IPS-18a (cell line): ENCODE measurements around the gene PDXK.

Experiments used
- H3K27ac ChIP-seq: one replicate; pipeline ENCODE4 v1.5.1; 2013; ENCODE audit warnings: low read length
- H3K27me3 ChIP-seq: one replicate; pipeline ENCODE4 v1.6.1; 2013; ENCODE audit warnings: mild to moderate bottlenecking, low read length; ENCODE audit not compliant: control insufficient read depth, insufficient read depth
- H3K36me3 ChIP-seq: one replicate; pipeline ENCODE4 v1.6.1; 2013; ENCODE audit warnings: low read depth, low read length; ENCODE audit not compliant: control insufficient read depth
- H3K4me1 ChIP-seq: one replicate; pipeline ENCODE4 v1.6.1; 2013; ENCODE audit warnings: low read depth, low read length; ENCODE audit not compliant: control insufficient read depth
- H3K4me3 ChIP-seq: one replicate; pipeline ENCODE4 v1.5.1; 2013; ENCODE audit warnings: low read length
- H3K9ac ChIP-seq: one replicate; pipeline ENCODE4 v1.6.1; 2013; ENCODE audit warnings: mild to moderate bottlenecking, low read length, moderate library complexity
- H3K9me3 ChIP-seq: one replicate; pipeline ENCODE4 v1.6.1; 2013; ENCODE audit warnings: low read depth, low read length; ENCODE audit not compliant: control insufficient read depth

Gene PDXK

GRCh38 chr21:43774163-43774562 is 55.2 kb downstream of the PDXK start:
- peaks cover 8% of the 10 kb centered on the region for H3K4me1 ChIP-seq
- peaks cover 13% of the 10 kb centered on the region for H3K36me3 ChIP-seq
- H3K9ac ChIP-seq = no peak overlapping the region
- H3K27me3 ChIP-seq = peaks cover 9% of the 10 kb centered on the region
- no peak overlapping the region for H3K27ac ChIP-seq
- no peak overlapping the region for H3K4me3 ChIP-seq
- H3K9me3 ChIP-seq = no peaks in the 10 kb centered on the region

GRCh38 chr21:43775190-43775589 is 56.3 kb downstream of the PDXK start:
- peaks cover 8% of the 10 kb centered on the region for H3K4me1 ChIP-seq
- no peaks in the 10 kb centered on the region for H3K9me3 ChIP-seq
- H3K36me3 ChIP-seq = peaks cover 13% of the 10 kb centered on the region
- H3K4me3 ChIP-seq = peak overlapping the region; percentile 83
- peaks cover 9% of the 10 kb centered on the region for H3K27me3 ChIP-seq
- H3K27ac ChIP-seq = no peak overlapping the region
- peak overlapping the region; percentile 66 for H3K9ac ChIP-seq

- Histone ChIP-seq H3K4me1 (peaks cover 8% of the 10 kb centered on the region), H3K27me3 (peaks cover 9% of the 10 kb centered on the region), H3K27ac (no peak within 1 kb of the TSS)
These were observed 57.0 kb downstream of the PDXK start, which contains the start of gene CSTB for GRCh38 chr21:43775795-43776430. TSS of gene CSTB (minus strand) at chr21:43776308. CDS start at chr21:43776269, 39 bp downstream.

DNA sequence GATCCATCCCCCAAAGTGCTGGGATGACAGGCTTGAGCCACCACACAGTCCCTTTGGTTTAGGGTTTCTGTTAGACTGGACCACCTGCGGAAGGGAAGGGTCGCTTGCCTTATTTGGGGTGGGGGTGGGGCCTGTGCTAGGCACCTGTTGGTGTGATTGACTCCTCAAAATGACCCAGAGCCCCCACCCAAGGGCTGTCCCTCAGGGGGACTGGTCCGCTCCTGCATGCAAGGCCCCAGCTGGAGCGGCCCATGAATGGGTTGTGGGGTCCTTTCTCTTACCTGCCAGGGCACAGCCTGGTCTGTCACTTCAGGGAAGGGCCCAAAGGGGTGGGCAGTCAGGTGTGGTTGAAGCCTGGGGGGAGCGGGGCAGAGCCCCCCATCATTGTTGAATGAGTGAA is 59.0 kb downstream of the PDXK start:
- Histone ChIP-seq H3K4me1 (peaks cover 4% of the 10 kb centered on the region), H3K27me3 (peaks cover 9% of the 10 kb centered on the region), H3K36me3 (peaks cover 12% of the 10 kb centered on the region), H3K27ac (no peak overlapping the region), H3K9ac (no peak overlapping the region), H3K4me3 (no peak overlapping the region), H3K9me3 (no peaks in the 10 kb centered on the region)

More at GRCh38 chr21:43775795-43776430, 57.0 kb downstream of the PDXK start, which contains the start of gene CSTB:
- Histone ChIP-seq H3K4me3 (peak within 1 kb of the TSS; percentile 83), H3K9me3 (no peaks in the 10 kb centered on the region), H3K36me3 (peaks cover 13% of the 10 kb centered on the region), H3K9ac (peak within 1 kb of the TSS; percentile 66)

- peaks cover 9% of the 10 kb centered on the region for H3K27me3 ChIP-seq
- no peak overlapping the region for H3K27ac ChIP-seq
- peaks cover 4% of the 10 kb centered on the region for H3K4me1 ChIP-seq
- H3K9me3 ChIP-seq = no peaks in the 10 kb centered on the region
- H3K4me3 ChIP-seq = no peak overlapping the region
- H3K36me3 ChIP-seq = peaks cover 5% of the 10 kb centered on the region
- H3K9ac ChIP-seq = no peak overlapping the region
These were observed 59.8 kb downstream of the PDXK start for GRCh38 chr21:43778469-43779335.

GRCh38 chr21:43779660-43780059 is 60.7 kb downstream of the PDXK start:
- Histone ChIP-seq H3K36me3 (no peaks in the 10 kb centered on the region), H3K4me1 (peaks cover 4% of the 10 kb centered on the region), H3K27me3 (peaks cover 9% of the 10 kb centered on the region), H3K27ac (no peak overlapping the region), H3K4me3 (no peak overlapping the region), H3K9ac (no peak overlapping the region), H3K9me3 (no peaks in the 10 kb centered on the region)

DNA sequence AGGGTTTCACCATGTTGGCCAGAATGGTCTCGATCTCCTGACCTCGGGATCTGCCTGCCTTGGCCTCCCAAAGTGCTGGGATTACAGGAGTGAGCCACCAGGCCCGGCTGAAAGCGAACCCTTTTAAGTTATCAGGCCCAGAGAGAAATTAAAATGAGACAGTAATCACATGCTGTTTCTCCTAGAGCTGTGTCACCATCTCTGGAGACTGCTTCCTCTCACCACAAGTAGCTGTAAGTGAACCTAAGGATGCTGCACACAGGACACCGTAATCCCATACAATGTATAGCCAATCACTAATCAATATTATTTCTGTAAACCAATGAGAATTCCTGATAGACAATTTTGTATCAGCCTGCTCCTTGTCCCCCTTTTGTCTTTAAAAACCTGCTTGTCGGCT is 62.9 kb downstream of the PDXK start:
- H3K9me3 ChIP-seq = no peaks in the 10 kb centered on the region
- no peaks in the 10 kb centered on the region for H3K4me1 ChIP-seq
- no peak overlapping the region for H3K27ac ChIP-seq
- no peak overlapping the region for H3K4me3 ChIP-seq
- H3K36me3 ChIP-seq = no peaks in the 10 kb centered on the region
- no peak overlapping the region for H3K9ac ChIP-seq
- H3K27me3 ChIP-seq = no peaks in the 10 kb centered on the region

DNA sequence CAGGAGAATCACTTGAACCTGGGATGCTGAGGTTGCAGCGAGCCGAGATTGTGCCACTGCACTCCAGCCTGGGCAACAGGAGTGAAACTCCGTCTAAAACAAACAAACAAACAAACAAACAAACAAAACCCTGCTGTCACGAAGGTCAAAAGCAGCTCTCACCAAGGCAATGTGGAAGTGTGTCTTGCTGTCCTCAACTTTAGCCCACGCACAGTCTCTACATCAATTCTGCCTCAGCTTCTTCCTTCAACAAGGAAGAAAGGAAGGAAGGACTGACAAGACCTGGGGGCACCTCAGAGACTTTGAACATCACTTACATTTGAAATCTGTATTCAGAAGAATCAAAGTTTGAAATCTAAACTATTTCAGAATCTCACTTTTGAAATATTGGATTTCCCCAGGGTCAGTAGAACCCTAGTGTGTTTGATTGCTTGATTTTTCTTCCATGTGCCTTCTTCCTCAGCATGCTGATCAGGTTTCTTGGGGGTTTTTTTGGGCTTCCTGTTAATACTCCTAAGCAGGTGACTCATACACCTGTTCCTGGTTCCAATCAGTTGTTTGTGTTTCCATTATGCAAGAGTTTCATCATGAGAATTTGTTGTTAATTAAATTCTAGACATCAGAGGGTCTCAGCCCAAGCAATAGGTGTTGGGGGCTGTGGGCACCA is 63.6 kb downstream of the PDXK start:
- Histone ChIP-seq H3K9me3 (no peaks in the 10 kb centered on the region), H3K27ac (no peak overlapping the region), H3K4me3 (no peak overlapping the region), H3K36me3 (no peaks in the 10 kb centered on the region), H3K27me3 (no peaks in the 10 kb centered on the region), H3K4me1 (no peaks in the 10 kb centered on the region), H3K9ac (no peak overlapping the region)

DNA sequence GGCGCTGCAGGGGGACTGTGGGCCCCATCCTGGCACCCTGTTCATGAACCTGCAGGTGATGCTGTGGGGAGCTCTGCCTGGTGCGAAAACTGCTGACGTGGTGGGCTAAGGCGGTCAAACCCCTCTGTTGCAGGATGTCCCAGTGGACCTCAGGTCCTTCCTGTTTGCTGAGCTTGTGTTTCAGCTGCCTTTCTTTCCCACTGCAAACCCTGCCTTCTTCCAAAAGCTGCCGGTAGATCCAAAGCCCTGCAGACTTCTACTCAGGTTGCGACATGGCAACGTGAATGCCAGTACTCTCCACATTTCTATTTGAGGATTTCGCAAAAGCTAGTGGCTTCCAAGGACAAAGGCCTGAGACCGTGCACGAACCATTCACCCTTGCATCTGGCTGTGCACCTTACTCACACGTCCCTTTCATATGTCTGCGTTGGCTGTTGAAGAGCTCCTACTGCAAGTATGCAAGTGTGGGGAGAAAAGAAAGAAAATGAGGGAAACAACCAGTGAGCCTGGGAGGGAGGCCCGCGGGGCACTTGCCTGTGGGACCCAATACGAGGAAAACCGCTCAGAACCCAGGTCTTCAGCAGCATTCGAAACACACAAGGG is 64.3 kb downstream of the PDXK start:
- H3K27ac ChIP-seq = no peak overlapping the region
- no peaks in the 10 kb centered on the region for H3K9me3 ChIP-seq
- H3K4me1 ChIP-seq = no peaks in the 10 kb centered on the region
- no peaks in the 10 kb centered on the region for H3K27me3 ChIP-seq
- H3K4me3 ChIP-seq = no peak overlapping the region
- H3K36me3 ChIP-seq = no peaks in the 10 kb centered on the region
- H3K9ac ChIP-seq = no peak overlapping the region

DNA sequence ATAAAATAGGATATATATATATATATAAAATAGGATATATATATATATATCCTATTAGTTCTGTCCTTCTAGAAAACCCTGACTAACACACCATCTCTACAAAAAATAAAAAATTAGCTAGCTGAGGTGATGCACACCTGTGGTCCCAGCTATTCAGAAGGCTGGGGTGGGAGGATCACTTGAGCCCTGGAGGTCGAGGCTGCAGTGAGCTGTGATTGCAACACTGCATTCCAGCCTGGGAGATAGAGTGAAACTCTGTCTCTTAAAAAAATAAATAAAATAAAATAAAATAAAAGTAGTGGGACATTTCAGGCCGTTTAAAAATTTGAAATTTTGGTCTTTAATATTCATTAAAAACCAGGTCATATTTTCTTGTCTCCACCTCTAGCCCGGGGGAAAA is 66.2 kb downstream of the PDXK start:
- Histone ChIP-seq H3K4me1 (no peaks in the 10 kb centered on the region), H3K9ac (no peak overlapping the region), H3K36me3 (no peaks in the 10 kb centered on the region), H3K9me3 (no peaks in the 10 kb centered on the region), H3K27me3 (no peaks in the 10 kb centered on the region), H3K27ac (no peak overlapping the region), H3K4me3 (no peak overlapping the region)

- Histone ChIP-seq H3K9me3 (no peaks in the 10 kb centered on the region), H3K4me1 (no peaks in the 10 kb centered on the region), H3K27ac (no peak overlapping the region), H3K27me3 (no peaks in the 10 kb centered on the region), H3K36me3 (no peaks in the 10 kb centered on the region), H3K9ac (no peak overlapping the region), H3K4me3 (no peak overlapping the region)
These were observed 67.4 kb downstream of the PDXK start for GRCh38 chr21:43786300-43786806.
